Mesodermal cell (in vitro differentiated cells): ENCODE measurements around the gene COX4I2.
"Not testable (repeated sequence)": the region's sequence is repeated elsewhere in the genome, so short reads cannot be mapped to it uniquely, and the experiment has no call there.

Experiments
- H3K27ac ChIP-seq: 2 replicates; pipeline ENCODE4 v1.7.0; 2013; ENCODE audit warnings: mild to moderate bottlenecking, low read depth, low read length, moderate library complexity; ENCODE audit not compliant: severe bottlenecking
- H3K36me3 ChIP-seq: 2 replicates; pipeline ENCODE4 v1.7.1; 2013; ENCODE audit warnings: mild to moderate bottlenecking, low read length, moderate library complexity; ENCODE audit not compliant: control insufficient read depth, insufficient read depth
- H3K4me1 ChIP-seq: one replicate; pipeline ENCODE4 v1.7.1; 2013; ENCODE audit warnings: mild to moderate bottlenecking, low read length; ENCODE audit not compliant: insufficient read depth, control insufficient read depth, poor library complexity, severe bottlenecking
- H3K4me3 ChIP-seq: 2 replicates; pipeline ENCODE4 v1.7.0; 2013; ENCODE audit warnings: low read length, control low read depth, mild to moderate bottlenecking; ENCODE audit not compliant: insufficient read depth, poor library complexity, severe bottlenecking; ENCODE audit errors: extremely low read depth
- H3K9me3 ChIP-seq: 2 replicates; pipeline ENCODE4 v1.7.1; 2013; ENCODE audit warnings: mild to moderate bottlenecking, low read length, moderate library complexity; ENCODE audit not compliant: control insufficient read depth
- WGBS, 2 experiments: methylation state at CpG; one replicate each; pipeline ENCODE4 v1.1.5; 2013; ENCODE audit warnings: missing lambda C conversion rate in 2 of 2; ENCODE audit not compliant: insufficient coverage in 2 of 2; 5-methylcytosine and 5-hydroxymethylcytosine counted together

The COX4I2 gene

DNA sequence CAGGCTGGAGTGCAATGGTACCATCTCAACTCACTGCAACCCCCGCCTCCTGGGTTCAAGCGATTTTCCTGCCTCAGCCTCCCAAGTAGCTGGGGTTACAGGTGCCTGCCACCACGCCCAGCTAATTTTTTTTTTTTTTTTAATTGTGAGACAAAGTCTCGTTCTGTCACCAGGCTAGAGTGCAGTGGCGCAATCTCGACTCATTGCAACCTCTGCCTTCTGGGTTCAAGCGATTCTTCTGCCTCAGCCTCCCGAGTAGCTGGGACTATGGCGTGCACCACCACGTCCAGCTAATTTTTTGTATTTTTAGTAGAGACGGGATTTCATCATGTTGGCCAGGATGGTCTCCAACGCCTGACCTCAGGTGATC lies 25.5 kb upstream of the COX4I2 start:
- H3K9me3 ChIP-seq, H3K36me3 ChIP-seq, H3K4me3 ChIP-seq, H3K27ac ChIP-seq: not testable (repeated sequence)
- WGBS, 2 experiments = 94 to 99% methylated on average over 9 to 11 of the region's 12 CpGs
- peaks cover 20% of the 10 kb centered on the region for H3K4me1 ChIP-seq

DNA sequence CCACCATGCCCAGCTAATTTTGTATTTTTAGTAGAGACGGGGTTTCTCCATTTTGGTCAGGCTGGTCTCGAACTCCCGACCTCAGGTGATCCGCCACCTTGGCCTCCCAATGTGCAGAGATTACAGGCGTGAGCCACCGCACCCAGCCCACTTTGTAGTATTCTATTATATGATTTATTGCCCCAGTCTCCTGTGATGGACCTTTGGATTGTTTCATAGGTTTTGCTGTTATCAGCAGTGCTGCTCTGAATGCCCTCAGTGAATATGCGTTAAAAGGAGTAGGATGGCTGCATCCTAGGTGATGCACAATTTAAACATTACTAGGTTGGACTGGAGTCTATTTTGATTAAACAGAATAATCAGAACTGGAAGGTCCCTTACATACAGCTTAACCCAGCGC lies 22.3 kb upstream of the COX4I2 start:
- Histone ChIP-seq H3K9me3 (no peaks in the 10 kb centered on the region), H3K4me3 (no peak overlapping the region), H3K27ac (no peak overlapping the region), H3K4me1 (peaks cover 7% of the 10 kb centered on the region), H3K36me3 (no peaks in the 10 kb centered on the region)
- 90 to 100% methylated on average over 1 to 2 of the region's 8 CpGs for WGBS, 2 experiments

DNA sequence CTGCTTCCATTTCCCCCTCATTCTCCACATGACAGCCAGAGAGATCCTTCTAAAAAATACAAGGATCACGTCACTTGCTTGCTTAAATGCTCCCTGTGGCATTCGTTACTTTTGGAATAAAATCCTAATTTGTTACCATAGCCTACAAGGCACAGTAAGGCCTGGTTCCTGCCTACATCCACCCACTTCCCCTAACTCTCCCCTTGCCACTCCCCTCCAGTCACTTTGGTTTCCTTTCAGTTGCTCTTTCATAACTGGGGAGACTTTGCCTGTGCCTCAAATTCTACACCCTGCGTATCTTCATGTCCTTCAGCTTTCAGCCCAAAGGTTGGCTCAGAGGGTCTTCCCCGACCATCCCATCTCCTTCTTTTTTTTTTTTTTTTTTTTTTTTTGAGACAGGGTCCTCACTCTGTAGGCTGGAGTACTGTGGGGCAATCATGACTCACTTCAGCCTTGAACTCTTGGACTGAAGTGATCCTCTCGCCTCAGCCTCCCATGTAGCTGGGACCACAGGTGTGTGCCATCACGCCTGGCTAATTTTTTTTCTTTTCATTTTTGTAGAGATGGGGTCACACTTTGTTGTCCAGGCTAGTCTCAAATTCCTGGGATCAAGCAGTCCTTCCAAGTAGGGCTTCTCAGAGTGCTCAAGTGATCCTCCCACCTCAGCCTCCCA lies 20.1 kb upstream of the COX4I2 start:
- WGBS, 2 experiments = 86 to 93% methylated on average over 4 of the region's 6 CpGs
- no peaks in the 10 kb centered on the region for H3K9me3 ChIP-seq
- no peaks in the 10 kb centered on the region for H3K36me3 ChIP-seq

DNA sequence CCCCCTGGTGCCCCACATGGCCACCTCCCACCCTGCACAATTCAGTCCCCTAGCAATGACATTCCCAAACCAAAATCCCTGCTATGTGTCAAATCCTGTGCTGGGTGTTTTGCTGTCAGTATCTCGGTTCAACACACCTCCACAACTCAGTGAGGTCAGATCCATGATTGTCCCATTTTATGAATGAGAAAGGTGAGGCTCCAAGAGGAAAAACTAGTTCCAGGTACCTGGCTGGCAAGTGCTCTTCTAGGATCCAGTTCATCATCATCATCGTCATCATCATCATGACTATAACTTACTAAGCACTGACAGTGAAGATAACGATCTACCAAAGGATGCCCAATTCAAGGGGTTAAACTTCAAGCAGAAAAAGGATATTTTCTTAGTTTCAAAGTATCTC lies 17.5 kb upstream of the COX4I2 start:
- Histone ChIP-seq H3K9me3 (no peaks in the 10 kb centered on the region), H3K4me3 (no peak overlapping the region), H3K4me1 (no peaks in the 10 kb centered on the region), H3K27ac (no peak overlapping the region), H3K36me3 (no peaks in the 10 kb centered on the region)
- WGBS, 2 experiments = 100% methylated on average over 1 of the region's 3 CpGs; no CpG with 5 or more reads in 1 of the 2 experiments

More for the DNA sequence above, 20.1 kb upstream of the COX4I2 start:
- no peak overlapping the region for H3K4me3 ChIP-seq
- H3K4me1 ChIP-seq = no peaks in the 10 kb centered on the region
- no peak overlapping the region for H3K27ac ChIP-seq

DNA sequence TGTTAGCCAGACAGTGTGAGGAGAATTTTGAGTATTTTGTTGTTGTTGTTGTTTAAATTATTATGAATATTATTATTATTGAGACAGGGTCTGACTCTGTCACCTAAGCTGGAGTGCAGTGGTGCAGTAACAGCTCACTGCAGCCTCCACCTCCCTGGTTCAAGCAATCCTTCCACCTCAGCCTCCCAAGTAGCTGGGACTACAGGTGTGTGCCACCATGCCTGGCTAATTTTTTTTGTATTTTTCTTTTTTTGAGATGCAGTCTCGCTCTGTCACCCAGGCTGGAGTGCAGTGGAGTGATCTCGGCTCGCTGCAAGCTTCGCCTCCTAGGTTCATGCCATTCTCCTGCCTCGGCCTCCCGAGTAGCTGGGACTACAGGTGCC lies 14.6 kb upstream of the COX4I2 start:
- not testable (repeated sequence) for H3K4me3 ChIP-seq, H3K9me3 ChIP-seq, H3K36me3 ChIP-seq, H3K4me1 ChIP-seq, H3K27ac ChIP-seq
- WGBS, 2 experiments = 94% methylated on average over 3 of the region's 6 CpGs; no CpG with 5 or more reads in 1 of the 2 experiments

DNA sequence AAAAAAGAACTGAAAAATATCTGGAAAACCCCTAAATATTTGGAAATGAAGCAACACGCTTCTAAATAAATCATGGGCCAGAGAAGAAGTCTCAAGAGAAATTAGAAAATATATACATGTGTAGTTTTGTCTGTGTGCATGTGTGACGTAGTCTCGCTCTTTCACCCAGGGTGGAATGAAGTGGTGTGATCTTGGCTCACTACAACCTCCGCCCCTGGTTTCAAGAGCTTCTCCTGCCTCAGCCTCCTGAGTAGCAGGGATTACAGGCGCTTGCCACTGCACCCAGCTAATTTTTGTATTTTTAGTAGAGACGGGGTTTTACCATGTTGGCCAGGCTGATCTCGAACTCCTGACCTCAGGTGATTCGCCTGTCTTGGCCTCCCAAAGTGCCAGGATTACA lies 11.2 kb upstream of the COX4I2 start:
- H3K36me3 ChIP-seq, H3K4me1 ChIP-seq, H3K27ac ChIP-seq, H3K4me3 ChIP-seq, H3K9me3 ChIP-seq: not testable (repeated sequence)
- 90 to 100% methylated on average over 5 to 7 of the region's 8 CpGs for WGBS, 2 experiments

DNA sequence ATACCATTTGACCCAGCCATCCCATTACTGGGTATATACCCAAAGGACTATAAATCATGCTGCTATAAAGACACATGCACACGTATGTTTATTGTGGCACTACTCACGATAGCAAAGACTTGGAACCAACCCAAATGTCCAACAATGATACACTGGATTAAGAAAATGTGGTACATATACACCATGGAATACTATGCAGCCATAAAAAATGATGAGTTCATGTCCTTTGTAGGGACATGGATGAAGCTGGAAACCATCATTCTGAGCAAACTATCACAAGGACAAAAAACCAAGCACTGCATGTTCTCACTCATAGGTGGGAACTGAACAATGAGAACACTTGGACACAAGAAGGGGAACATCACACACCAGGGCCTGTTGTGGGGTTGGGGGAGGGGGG lies 9.7 kb upstream of the COX4I2 start:
- not testable (repeated sequence) for H3K4me1 ChIP-seq, H3K27ac ChIP-seq
- WGBS, 2 experiments = no CpG with 5 or more reads among the region's 2 CpGs

DNA sequence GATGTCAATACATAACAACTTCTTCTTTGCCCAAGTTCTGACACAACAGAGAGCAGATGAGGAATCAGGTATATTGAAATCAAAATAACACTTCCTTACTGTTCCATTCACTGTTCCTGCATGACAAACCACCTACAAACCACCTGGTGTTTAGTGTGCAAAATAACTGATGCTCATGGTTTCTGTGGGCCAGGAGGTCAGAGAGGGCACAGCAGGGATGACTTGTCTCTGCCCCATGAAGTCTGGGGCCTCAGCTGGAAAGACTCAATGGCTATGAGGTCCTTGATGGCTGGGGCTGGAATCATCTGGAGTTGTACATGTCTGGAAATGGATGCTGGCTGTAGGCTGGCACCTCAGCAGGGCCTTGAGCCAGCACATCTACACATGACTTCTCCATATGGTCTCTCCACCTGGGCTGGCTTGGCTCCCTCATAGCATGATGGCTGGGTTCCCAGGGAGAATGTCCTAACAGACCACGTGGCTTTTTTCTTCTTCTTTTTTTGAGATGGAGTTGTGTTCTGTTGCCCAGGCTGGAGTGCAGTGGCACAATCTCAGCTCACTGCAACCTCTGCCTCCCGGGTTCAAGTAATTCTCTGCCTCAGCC lies 7.4 kb upstream of the COX4I2 start:
- H3K4me1 ChIP-seq = no peaks in the 10 kb centered on the region
- H3K27ac ChIP-seq = no peak overlapping the region
- H3K36me3 ChIP-seq = no peaks in the 10 kb centered on the region
- WGBS, 2 experiments = no CpG with 5 or more reads among the region's 2 CpGs
- H3K9me3 ChIP-seq = no peaks in the 10 kb centered on the region
- H3K4me3 ChIP-seq = no peak overlapping the region

More for the DNA sequence above, 9.7 kb upstream of the COX4I2 start:
- not testable (repeated sequence) for H3K36me3 ChIP-seq, H3K9me3 ChIP-seq, H3K4me3 ChIP-seq

DNA sequence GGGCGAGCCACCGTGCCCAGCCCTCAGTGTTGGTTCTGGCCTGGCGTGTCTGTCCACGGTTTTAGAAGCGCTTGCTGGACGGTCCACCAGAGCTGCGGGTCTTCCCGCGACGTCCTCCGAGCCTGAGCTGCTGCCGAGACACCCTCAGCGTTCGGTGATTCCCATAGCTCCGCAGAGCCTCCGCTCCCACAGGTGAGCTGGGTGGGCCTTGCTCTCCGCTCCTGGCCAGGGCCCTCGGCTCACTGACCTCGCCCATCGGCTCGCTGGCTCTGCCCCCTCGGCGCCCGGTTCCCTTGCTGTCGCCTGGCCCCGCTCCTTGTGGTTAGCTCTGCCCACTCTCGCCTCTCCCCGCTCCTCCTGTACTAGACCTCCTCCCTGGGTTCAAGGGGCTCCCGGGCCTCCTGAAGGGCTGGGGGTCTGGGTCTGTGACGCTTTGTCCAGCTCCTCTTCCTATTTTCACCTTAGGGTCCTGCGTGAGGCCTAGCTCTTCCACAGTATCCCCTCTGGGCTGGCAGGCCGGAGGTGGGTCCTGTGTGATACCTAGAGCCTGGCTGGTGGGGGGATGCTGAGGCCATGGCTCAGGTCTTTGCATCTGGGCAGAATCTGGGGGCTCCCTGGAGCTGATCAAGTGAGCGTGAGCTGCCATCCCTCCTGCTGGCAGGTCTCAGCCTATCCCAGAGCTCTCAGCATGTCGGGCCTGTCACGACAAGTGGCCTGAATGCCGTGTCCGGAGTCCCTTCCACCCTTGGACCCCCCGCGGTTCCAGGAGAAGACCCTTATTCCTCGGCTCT lies 5.0 kb upstream of the COX4I2 start:
- Histone ChIP-seq H3K9me3 (no peaks in the 10 kb centered on the region), H3K36me3 (no peaks in the 10 kb centered on the region), H3K4me1 (no peaks in the 10 kb centered on the region), H3K27ac (no peak overlapping the region), H3K4me3 (no peak overlapping the region)
- 94 to 97% methylated on average over 31 to 36 of the region's 40 CpGs for WGBS, 2 experiments

DNA sequence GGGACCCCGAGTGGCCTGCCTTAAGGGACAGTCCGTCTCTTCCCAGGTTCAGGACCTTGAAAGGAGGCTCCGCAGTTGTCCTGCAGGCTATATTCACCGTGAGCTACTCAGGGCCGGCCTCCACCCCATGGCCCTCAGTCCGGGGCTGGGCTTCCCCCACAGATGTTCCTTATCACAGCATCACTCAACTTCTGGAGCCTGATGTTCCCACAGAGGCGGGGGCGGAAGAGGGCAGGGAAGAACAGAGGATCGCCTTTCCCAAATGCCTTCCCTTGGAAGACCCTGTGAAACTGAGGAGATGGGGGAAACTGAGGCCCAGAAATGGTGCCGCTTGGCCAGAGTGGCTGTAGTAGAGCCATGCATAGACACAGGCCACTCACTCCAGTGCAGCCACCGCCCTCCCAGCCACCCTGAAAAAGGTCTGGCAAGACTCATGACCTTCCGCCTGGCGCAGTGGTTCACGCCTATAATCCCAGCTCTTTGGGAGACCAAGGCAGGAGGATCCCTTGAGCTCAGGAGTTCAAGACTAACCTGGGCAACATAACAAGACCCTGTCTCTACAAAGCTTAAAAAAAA lies 4.3 kb upstream of the COX4I2 start:
- no peaks in the 10 kb centered on the region for H3K9me3 ChIP-seq
- no peaks in the 10 kb centered on the region for H3K4me1 ChIP-seq
- no peaks in the 10 kb centered on the region for H3K36me3 ChIP-seq
- WGBS, 2 experiments = 96 to 98% methylated on average over 9 to 14 of the region's 14 CpGs
- no peak overlapping the region for H3K4me3 ChIP-seq
- H3K27ac ChIP-seq = no peak overlapping the region
